Dermis lymphatic vessel endothelial cell (primary cell): Measurements from ENCODE around the gene C1orf116. TPM values are rescaled to one million over a fixed set of nuclear protein-coding genes. Genes with fewer than 3 reads are reported as not detected.

Experiments
- total RNA-seq: library from RNA; depleted of rRNA; stranded (reverse); fragments of >200 nt; gene quantifications from 2 replicates; pipeline ENCODE4 v1.2.1, GENCODE V29; 2014

The C1orf116 gene
- under 0.01 TPM in 1 of 2 replicates, not detected in the other for total RNA-seq

DNA sequence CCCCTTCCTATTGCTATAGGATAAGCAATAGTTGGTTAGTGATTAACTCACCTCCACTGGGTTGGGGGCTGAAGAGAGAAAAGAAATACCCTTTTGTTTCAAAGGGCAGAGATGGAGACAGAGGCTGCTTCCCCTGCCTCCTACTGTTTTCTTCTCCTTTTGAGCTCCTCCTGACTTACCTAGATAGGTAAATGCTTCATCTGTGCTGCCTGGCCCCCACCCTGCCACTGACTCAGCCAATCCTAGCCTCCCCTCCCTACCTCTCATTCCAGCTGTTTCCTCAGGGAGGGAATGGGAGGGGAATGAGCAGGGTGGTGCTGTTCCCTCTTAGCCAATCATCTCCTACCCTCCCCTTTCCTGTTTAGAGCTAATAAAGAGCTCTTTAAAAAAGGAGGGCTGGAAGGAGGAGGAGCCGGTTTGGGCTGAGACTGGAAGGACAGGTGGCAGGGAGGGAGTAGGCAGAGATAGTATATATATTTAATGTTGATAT is at the start of gene C1orf116:
TSS of gene C1orf116 (minus strand) at position 229 of the 490 bp plus-strand sequence. CDS start 5,158 bp downstream, outside the sequence.

GRCh38 chr1:207052911-207053769 is 20.6 kb upstream of the C1orf116 start, which contains the start of gene PFKFB2:
PFKFB2 (plus strand) TSS chr1:207053275; CDS start chr1:207054718, 1,443 bp downstream.

GRCh38 chr1:207051191-207051943 is 18.8 kb upstream of the C1orf116 start, which contains the start of gene YOD1:
YOD1 (minus strand) TSS chr1:207051208; CDS start chr1:207051030, 178 bp downstream.

DNA sequence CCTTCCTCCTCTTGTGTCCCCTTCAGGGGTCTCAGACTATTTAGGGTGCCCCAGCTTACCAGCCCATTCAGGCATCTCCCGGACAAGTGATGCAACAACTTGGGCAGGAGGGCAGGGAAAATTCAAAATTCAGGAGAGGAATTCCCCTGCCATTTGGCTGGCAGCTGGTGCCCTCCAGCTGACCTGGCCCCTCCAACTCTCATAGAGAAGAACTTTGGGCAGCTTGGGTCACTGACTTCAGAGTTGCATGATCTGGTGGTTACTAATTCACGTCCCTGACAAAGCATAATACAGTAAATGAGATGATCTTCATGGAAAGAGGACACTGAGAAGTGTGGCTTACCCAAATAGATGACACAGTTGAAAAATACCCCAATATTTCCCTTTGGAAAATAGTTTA is 62.1 kb downstream of the C1orf116 start, which contains the start of gene FCAMR:
TSS of gene FCAMR (minus strand) at position 15 of the 400 bp plus-strand sequence. CDS start 335 bp downstream, outside the sequence.

Other genes with a start within 250 kb of the C1orf116 start
- not detected in 2 replicates for gene IL20, start 167.1 kb downstream of the C1orf116 start, total RNA-seq
- gene IL24, start 135.3 kb downstream of the C1orf116 start, total RNA-seq, result not detected in 2 replicates
- 0.33 TPM in 1 of 2 replicates, not detected in the other for gene FCMR, start 110.8 kb downstream of the C1orf116 start, total RNA-seq
- gene PIGR, start 86.3 kb downstream of the C1orf116 start, total RNA-seq, result not detected in 2 replicates
- gene FCAMR, start 62.3 kb downstream of the C1orf116 start, total RNA-seq, result not detected in 2 replicates
- 6.7 and 8.2 TPM in 2 replicates for gene YOD1, start 18.5 kb upstream of the C1orf116 start, total RNA-seq
- gene PFKFB2, start 20.5 kb upstream of the C1orf116 start, total RNA-seq, result 0.98 and 1.1 TPM in 2 replicates
- 0.65 and 0.69 TPM in 2 replicates for gene C4BPB, start 56.1 kb upstream of the C1orf116 start, total RNA-seq
- not detected in 2 replicates for gene C4BPA, start 71.5 kb upstream of the C1orf116 start, total RNA-seq